VCaP (cell line): ENCODE measurements around the gene YEATS2.

Source experiments
- H3K27ac ChIP-seq: fragments of 450-650 bp; 2 replicates; pipeline ENCODE4 v1.5.1; 2017
- TF ChIP-seq, protein P1 (sequence below): fragments of 450-650 bp; conservative IDR thresholded peaks from 2 replicates; pipeline ENCODE4 v1.5.1; 2017; ENCODE audit warnings: mild to moderate bottlenecking, moderate library complexity

Gene YEATS2

GRCh38 chr3:183687705-183688104 is 9.9 kb upstream of the YEATS2 start:
- H3K27ac ChIP-seq: no peak overlapping the region
- TF ChIP-seq, protein P1, sequence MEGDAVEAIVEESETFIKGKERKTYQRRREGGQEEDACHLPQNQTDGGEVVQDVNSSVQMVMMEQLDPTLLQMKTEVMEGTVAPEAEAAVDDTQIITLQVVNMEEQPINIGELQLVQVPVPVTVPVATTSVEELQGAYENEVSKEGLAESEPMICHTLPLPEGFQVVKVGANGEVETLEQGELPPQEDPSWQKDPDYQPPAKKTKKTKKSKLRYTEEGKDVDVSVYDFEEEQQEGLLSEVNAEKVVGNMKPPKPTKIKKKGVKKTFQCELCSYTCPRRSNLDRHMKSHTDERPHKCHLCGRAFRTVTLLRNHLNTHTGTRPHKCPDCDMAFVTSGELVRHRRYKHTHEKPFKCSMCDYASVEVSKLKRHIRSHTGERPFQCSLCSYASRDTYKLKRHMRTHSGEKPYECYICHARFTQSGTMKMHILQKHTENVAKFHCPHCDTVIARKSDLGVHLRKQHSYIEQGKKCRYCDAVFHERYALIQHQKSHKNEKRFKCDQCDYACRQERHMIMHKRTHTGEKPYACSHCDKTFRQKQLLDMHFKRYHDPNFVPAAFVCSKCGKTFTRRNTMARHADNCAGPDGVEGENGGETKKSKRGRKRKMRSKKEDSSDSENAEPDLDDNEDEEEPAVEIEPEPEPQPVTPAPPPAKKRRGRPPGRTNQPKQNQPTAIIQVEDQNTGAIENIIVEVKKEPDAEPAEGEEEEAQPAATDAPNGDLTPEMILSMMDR: no peak

GRCh38 chr3:183688874-183689273 is 8.7 kb upstream of the YEATS2 start:
- peak overlapping the region; percentile 41 for H3K27ac ChIP-seq
- TF ChIP-seq, protein P1: no peak

- peak overlapping the region; percentile 41 for H3K27ac ChIP-seq
Observed at GRCh38 chr3:183689621-183690020, 8.0 kb upstream of the YEATS2 start.

DNA sequence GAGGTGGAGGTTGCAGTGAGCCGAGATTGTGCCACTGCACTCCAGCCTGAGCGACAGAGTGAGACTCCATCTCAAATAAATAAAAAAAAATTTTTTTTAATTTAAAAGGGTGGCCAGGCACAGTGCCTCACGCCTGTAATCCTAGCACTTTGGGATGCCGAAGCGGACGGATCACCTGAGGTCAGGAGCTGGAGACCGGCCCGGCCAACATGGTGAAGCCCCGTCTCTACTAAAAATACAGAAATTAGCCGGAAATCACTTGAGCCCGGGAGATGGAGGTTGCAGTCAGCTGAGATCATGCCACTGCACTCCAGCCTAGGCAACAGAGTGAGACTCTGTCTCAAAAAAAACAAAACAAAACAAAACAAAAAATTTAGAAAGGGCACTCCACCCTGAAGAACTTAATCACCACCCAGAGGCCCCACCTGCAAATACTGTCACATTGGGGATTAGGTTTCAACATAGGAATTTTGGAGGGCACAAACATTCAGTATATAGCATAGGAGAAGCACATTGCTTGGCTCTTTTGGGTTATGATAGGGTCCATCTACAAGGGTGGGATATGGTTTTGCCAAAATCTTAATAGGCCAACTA is 7.1 kb upstream of the YEATS2 start:
- TF ChIP-seq, protein P1: no peak
- no peak overlapping the region for H3K27ac ChIP-seq

- H3K27ac ChIP-seq: no peak overlapping the region
Observed at GRCh38 chr3:183692436-183692835, 5.2 kb upstream of the YEATS2 start.

GRCh38 chr3:183695569-183696364 is 1.8 kb upstream of the YEATS2 start:
- no peak overlapping the region for H3K27ac ChIP-seq
- TF ChIP-seq, protein P1: no peak

More at GRCh38 chr3:183692436-183692835, 5.2 kb upstream of the YEATS2 start:
- TF ChIP-seq, protein P1: no peak

GRCh38 chr3:183697123-183697609 is 431 bp upstream of the YEATS2 start:
- H3K27ac ChIP-seq: peak overlapping the region; percentile 92
- TF ChIP-seq, protein P1: no peak

- peak overlapping the region; percentile 92 for H3K27ac ChIP-seq
- TF ChIP-seq, protein P1: no peak
Observed at GRCh38 chr3:183698318-183698751, 738 bp downstream of the YEATS2 start.
